Osteoblast (primary cell): Measurements from ENCODE around the gene CD180. TPM values are rescaled to one million over a fixed set of nuclear protein-coding genes. Genes with fewer than 3 reads are reported as not detected.

Experiments used
- DNase-seq: peaks from one replicate; pipeline ENCODE4 v3.0.0; 2011; ENCODE audit warnings: low spot score, mixed read lengths; ENCODE audit not compliant: insufficient read length; ENCODE audit errors: missing footprints
- H2AFZ ChIP-seq: 2 replicates; pipeline ENCODE4 v1.6.0; 2011; ENCODE audit warnings: mild to moderate bottlenecking, low read length
- H3K27ac ChIP-seq: 2 replicates; pipeline ENCODE4 v1.5.1; 2011; ENCODE audit warnings: mild to moderate bottlenecking, low read depth, low read length, moderate library complexity
- H3K27me3 ChIP-seq: 2 replicates; pipeline ENCODE4 v1.6.0; 2012; ENCODE audit warnings: mild to moderate bottlenecking, control low read depth, inconsistent platforms, low read length, moderate library complexity; ENCODE audit not compliant: insufficient read depth
- H3K36me3 ChIP-seq: 2 replicates; pipeline ENCODE4 v1.5.1; 2011; ENCODE audit warnings: mild to moderate bottlenecking, low read length, control low read depth, moderate library complexity; ENCODE audit not compliant: insufficient read depth
- H3K4me1 ChIP-seq: 2 replicates; pipeline ENCODE4 v1.5.1; 2011; ENCODE audit warnings: mild to moderate bottlenecking, low read length, control low read depth, moderate library complexity; ENCODE audit not compliant: insufficient read depth
- H3K4me2 ChIP-seq: 2 replicates; pipeline ENCODE4 v1.6.0; 2011; ENCODE audit warnings: mild to moderate bottlenecking, low read length; ENCODE audit not compliant: insufficient read depth
- H3K4me3 ChIP-seq: fragments of 200-600 bp; sonication (generic); 3 replicates; pipeline ENCODE4 v1.5.1; 2012; ENCODE audit warnings: mild to moderate bottlenecking, low read length, inconsistent platforms; ENCODE audit not compliant: insufficient read depth
- H3K79me2 ChIP-seq: 2 replicates; pipeline ENCODE4 v1.6.0; 2012; ENCODE audit warnings: mild to moderate bottlenecking, low read length, control low read depth, inconsistent platforms; ENCODE audit not compliant: insufficient read depth
- H3K9me3 ChIP-seq: 2 replicates; pipeline ENCODE4 v1.5.1; 2011; ENCODE audit warnings: low read depth, low read length, control low read depth
- H4K20me1 ChIP-seq: 2 replicates; pipeline ENCODE4 v1.6.0; 2012; ENCODE audit warnings: mild to moderate bottlenecking, low read length, control low read depth; ENCODE audit not compliant: insufficient read depth
- CTCF ChIP-seq: IDR thresholded peaks from 2 replicates; pipeline ENCODE4 v1.5.1; 2011; ENCODE audit warnings: mild to moderate bottlenecking, low read depth, low read length, moderate library complexity; ENCODE audit errors: extremely low read depth
- total RNA-seq: library from RNA; depleted of rRNA; stranded (reverse); fragments of >200 nt; gene quantifications from 2 replicates; pipeline ENCODE4 v1.2.3, GENCODE V29; 2012

CD180 gene
- total RNA-seq, 1 donor = not detected

GRCh38 chr5:67163231-67163756 is 33.3 kb downstream of the CD180 start:
- TF ChIP-seq CTCF = no peak
- H3K4me3 ChIP-seq = no peak overlapping the region

GRCh38 chr5:67161767-67162166 is 34.8 kb downstream of the CD180 start:
- Histone ChIP-seq H3K27me3 (no peaks in the 10 kb centered on the region), H3K4me1 (peaks cover 17% of the 10 kb centered on the region), H3K79me2 (no peaks in the 10 kb centered on the region), H2AFZ (no peak overlapping the region), H3K27ac (no peak overlapping the region), H3K9me3 (no peaks in the 10 kb centered on the region), H3K36me3 (no peaks in the 10 kb centered on the region), H4K20me1 (no peaks in the 10 kb centered on the region), H3K4me3 (no peak overlapping the region), H3K4me2 (no peak overlapping the region)
- no peak for TF ChIP-seq CTCF
- no peak for DNase-seq

More at GRCh38 chr5:67163231-67163756, 33.3 kb downstream of the CD180 start:
- Histone ChIP-seq H2AFZ (no peak overlapping the region), H3K79me2 (no peaks in the 10 kb centered on the region), H3K27ac (no peak overlapping the region), H3K4me1 (peaks cover 17% of the 10 kb centered on the region), H3K27me3 (no peaks in the 10 kb centered on the region), H3K36me3 (no peaks in the 10 kb centered on the region), H3K4me2 (no peak overlapping the region), H4K20me1 (no peaks in the 10 kb centered on the region), H3K9me3 (no peaks in the 10 kb centered on the region)
- DNase-seq = no peak

GRCh38 chr5:67160985-67161384 is 35.6 kb downstream of the CD180 start:
- peaks cover 11% of the 10 kb centered on the region for H3K4me1 ChIP-seq
- DNase-seq = peak; percentile 95

GRCh38 chr5:67160272-67160671 is 36.3 kb downstream of the CD180 start:
- TF ChIP-seq CTCF = no peak
- Histone ChIP-seq H3K4me3 (no peak overlapping the region), H3K36me3 (no peaks in the 10 kb centered on the region), H4K20me1 (no peaks in the 10 kb centered on the region), H3K27me3 (no peaks in the 10 kb centered on the region), H3K4me2 (no peak overlapping the region), H3K4me1 (peaks cover 8% of the 10 kb centered on the region), H2AFZ (no peak overlapping the region), H3K27ac (no peak overlapping the region), H3K9me3 (no peaks in the 10 kb centered on the region), H3K79me2 (no peaks in the 10 kb centered on the region)
- DNase-seq = no peak

More at GRCh38 chr5:67160985-67161384, 35.6 kb downstream of the CD180 start:
- Histone ChIP-seq H3K9me3 (no peaks in the 10 kb centered on the region), H4K20me1 (no peaks in the 10 kb centered on the region), H2AFZ (no peak overlapping the region), H3K27me3 (no peaks in the 10 kb centered on the region), H3K36me3 (no peaks in the 10 kb centered on the region), H3K4me3 (no peak overlapping the region), H3K79me2 (no peaks in the 10 kb centered on the region), H3K27ac (no peak overlapping the region), H3K4me2 (no peak overlapping the region)
- no peak for TF ChIP-seq CTCF
